ENCODE data around the gene RAB25.
"Not testable (repeated sequence)": the region's sequence is repeated elsewhere in the genome, so short reads cannot be mapped to it uniquely, and the experiment has no call there.

The RAB25 gene

GRCh38 chr1:156102633-156103511 is 41.9 kb downstream of the RAB25 start:
- no peak for DNase-seq (ENCODE audit: low read depth)

- DNase-seq (ENCODE audit: low read depth) = no peak
These were observed 42.6 kb downstream of the RAB25 start for GRCh38 chr1:156103521-156103947.

GRCh38 chr1:156104065-156104810 is 43.3 kb downstream of the RAB25 start:
- DNase-seq (ENCODE audit: low read depth) = peak; percentile 37

GRCh38 chr1:156104861-156105832 is 44.2 kb downstream of the RAB25 start:
- DNase-seq (ENCODE audit: low read depth) = no peak

- DNase-seq (ENCODE audit: low read depth) = no peak
These were observed 45.9 kb downstream of the RAB25 start for GRCh38 chr1:156106624-156107488.

GRCh38 chr1:156108057-156108456 is 47.1 kb downstream of the RAB25 start:
- DNase-seq (ENCODE audit: low read depth) = no peak

- DNase-seq (ENCODE audit: low read depth) = no peak
These were observed 47.8 kb downstream of the RAB25 start for GRCh38 chr1:156108664-156109241.

- no peak for DNase-seq (ENCODE audit: low read depth)
These were observed 49.3 kb downstream of the RAB25 start for GRCh38 chr1:156110252-156110651.

- DNase-seq (ENCODE audit: low read depth) = no peak
These were observed 50.5 kb downstream of the RAB25 start for GRCh38 chr1:156111355-156111962.

GRCh38 chr1:156112276-156113137 is 51.5 kb downstream of the RAB25 start:
- DNase-seq (ENCODE audit: low read depth) = no peak

- no peak for DNase-seq (ENCODE audit: low read depth)
These were observed 52.5 kb downstream of the RAB25 start for GRCh38 chr1:156113282-156113950.

GRCh38 chr1:156114101-156114918 is 53.4 kb downstream of the RAB25 start, which contains the start of gene LMNA:
Gene LMNA (plus strand): TSS chr1:156114711. CDS start chr1:156114919, 208 bp downstream.
- DNase-seq (ENCODE audit: low read depth) = peak; percentile 65

GRCh38 chr1:156114919-156115513 is 54.1 kb downstream of the RAB25 start:
- DNase-seq (ENCODE audit: low read depth) = no peak

- no peak for DNase-seq (ENCODE audit: low read depth)
These were observed 54.8 kb downstream of the RAB25 start for GRCh38 chr1:156115514-156116374.

- DNase-seq (ENCODE audit: low read depth) = not testable (repeated sequence)
These were observed 55.8 kb downstream of the RAB25 start for GRCh38 chr1:156116731-156117130.
